IMR-90 (cell line): ENCODE results near the gene MROH2A. TPM values are rescaled to one million over a fixed set of nuclear protein-coding genes. Genes with fewer than 3 reads are reported as not detected.

Experiments used
- ATAC-seq: fragments of 200-7000 bp; cut with Tn5 transposase; 2 replicates; pipeline ENCODE4 v1.9.1; 2020; ENCODE audit warnings: low read depth, mild to moderate bottlenecking, moderate library complexity
- BruUV-seq: library from RNA; stranded (reverse); fragments of 400-500 nt; replicated peaks from 2 replicates; lab custom pipeline; 2021; lab: Mats Ljungman, UMichigan
- CTCF ChIA-PET: fragments of 300-600 bp; formaldehyde crosslinking; extraction: SDS; loops from one replicate; lab custom pipeline; 2021; ENCODE audit warnings: antibody characterized with exemption; lab: Yijun Ruan, JAX
- POLR2A ChIA-PET: fragments of 300-600 bp; sonication (Branson Sonifier 250); formaldehyde crosslinking; loops from one replicate; lab custom pipeline; 2022; ENCODE audit warnings: antibody characterized with exemption; ENCODE audit not compliant: unreplicated experiment; lab: Charles Lee
- DNase-seq: peaks from one replicate; pipeline ENCODE4 v3.0.0; 2013
- H2AFZ ChIP-seq: replicated peaks from 2 replicates; pipeline ENCODE3; 2013; ENCODE audit warnings: low read length, mild to moderate bottlenecking; ENCODE audit not compliant: poor library complexity
- H2AK5ac ChIP-seq: 2 replicates; pipeline ENCODE4 v1.6.1; 2013; ENCODE audit warnings: low read depth, low read length, inconsistent platforms
- H2AK9ac ChIP-seq: replicated peaks from 2 replicates; pipeline ENCODE3; 2013; ENCODE audit warnings: mild to moderate bottlenecking, low read depth, low read length, moderate library complexity; ENCODE audit not compliant: poor library complexity
- H2BK120ac ChIP-seq: 2 replicates; pipeline ENCODE4 v1.6.1; 2013; ENCODE audit warnings: low read depth, low read length, inconsistent platforms
- H2BK15ac ChIP-seq: 3 replicates; pipeline ENCODE4 v1.6.1; 2013; ENCODE audit warnings: low read depth, low read length, inconsistent platforms
- H2BK20ac ChIP-seq: 2 replicates; pipeline ENCODE4 v1.6.1; 2013; ENCODE audit warnings: low read depth, mild to moderate bottlenecking, inconsistent platforms, low read length, moderate library complexity
- H2BK5ac ChIP-seq: 2 replicates; pipeline ENCODE4 v1.6.1; 2013; ENCODE audit warnings: mild to moderate bottlenecking, low read depth, low read length, inconsistent platforms; ENCODE audit not compliant: poor library complexity, severe bottlenecking
- H3K14ac ChIP-seq: replicated peaks from 2 replicates; pipeline ENCODE4 v1.6.1; 2013; ENCODE audit warnings: low read depth, low read length, inconsistent platforms
- H3K18ac ChIP-seq: 2 replicates; pipeline ENCODE4 v1.6.1; 2013; ENCODE audit warnings: low read depth, low read length, control low read depth
- H3K23ac ChIP-seq: 2 replicates; pipeline ENCODE4 v1.6.1; 2013; ENCODE audit warnings: low read depth, low read length, inconsistent platforms
- H3K27ac ChIP-seq: 2 replicates; pipeline ENCODE4 v1.5.1; 2013; ENCODE audit warnings: mild to moderate bottlenecking, control low read depth, low read length; ENCODE audit not compliant: insufficient read depth
- H3K27me3 ChIP-seq: 2 replicates; pipeline ENCODE4 v1.6.1; 2013; ENCODE audit warnings: low read length; ENCODE audit not compliant: control insufficient read depth, insufficient read depth
- H3K36me3 ChIP-seq: 2 replicates; pipeline ENCODE4 v1.6.1; 2013; ENCODE audit warnings: low read length, mixed read lengths; ENCODE audit not compliant: control insufficient read depth, insufficient read depth
- H3K4ac ChIP-seq: 2 replicates; pipeline ENCODE4 v1.6.1; 2013; ENCODE audit warnings: low read depth, low read length, inconsistent platforms
- H3K4me1 ChIP-seq: 2 replicates; pipeline ENCODE4 v1.6.1; 2013; ENCODE audit warnings: low read length, mixed read lengths; ENCODE audit not compliant: control insufficient read depth, insufficient read depth
- H3K4me2 ChIP-seq: 2 replicates; pipeline ENCODE4 v1.6.1; 2013; ENCODE audit warnings: low read depth, mild to moderate bottlenecking, control low read depth, low read length, moderate library complexity
- H3K4me3 ChIP-seq: 2 replicates; pipeline ENCODE4 v1.5.1; 2013; ENCODE audit warnings: low read depth, mild to moderate bottlenecking, control low read depth, low read length, moderate library complexity; ENCODE audit not compliant: insufficient read depth
- H3K56ac ChIP-seq: 2 replicates; pipeline ENCODE4 v1.6.1; 2013; ENCODE audit warnings: low read length, inconsistent platforms; ENCODE audit not compliant: insufficient read depth; ENCODE audit errors: extremely low read depth
- H3K79me1 ChIP-seq, 2 experiments: 2 replicates each; pipeline ENCODE4 v1.6.1; 2013; ENCODE audit warnings: low read length in 2 of 2, inconsistent platforms in 1 of 2, low read depth in 1 of 2
- H3K9ac ChIP-seq: 2 replicates; pipeline ENCODE4 v1.6.1; 2013; ENCODE audit warnings: low read depth, low read length, control low read depth
- H3K9me1 ChIP-seq: 2 replicates; pipeline ENCODE4 v1.6.1; 2013; ENCODE audit warnings: low read length, inconsistent platforms; ENCODE audit not compliant: insufficient read depth
- H3K9me3 ChIP-seq: 2 replicates; pipeline ENCODE4 v1.6.1; 2013; ENCODE audit warnings: low read length; ENCODE audit not compliant: control insufficient read depth, insufficient read depth
- H4K20me1 ChIP-seq: 2 replicates; pipeline ENCODE4 v1.6.1; 2013; ENCODE audit warnings: low read length, inconsistent platforms; ENCODE audit not compliant: insufficient read depth
- H4K5ac ChIP-seq: 2 replicates; pipeline ENCODE4 v1.6.1; 2013; ENCODE audit warnings: mild to moderate bottlenecking, low read depth, low read length, control low read depth
- H4K8ac ChIP-seq, 2 experiments: 2 replicates each; pipeline ENCODE4 v1.6.1; 2013; ENCODE audit warnings: low read depth in 2 of 2, low read length in 2 of 2, control low read depth in 1 of 2, inconsistent platforms in 1 of 2
- H4K91ac ChIP-seq: 2 replicates; pipeline ENCODE4 v1.6.1; 2013; ENCODE audit warnings: low read depth, low read length, inconsistent platforms; ENCODE audit not compliant: insufficient read depth
- BHLHE40 ChIP-seq: fragments of 150-350 bp; IDR thresholded peaks from 2 replicates; pipeline ENCODE4 v1.6.1; 2016; ENCODE audit warnings: mild to moderate bottlenecking, low read depth, low read length
- CEBPB ChIP-seq: IDR thresholded peaks from 2 replicates; pipeline ENCODE4 v1.6.1; 2012; ENCODE audit warnings: low read depth, low read length, improper control_type of control experiment
- CHD1 ChIP-seq: IDR thresholded peaks from 2 replicates; pipeline ENCODE4 v1.6.1; 2012; ENCODE audit warnings: low read depth, low read length, improper control_type of control experiment
- FOS ChIP-seq: fragments of 150-350 bp; IDR thresholded peaks from 2 replicates; pipeline ENCODE4 v1.6.1; 2016; ENCODE audit warnings: low read depth, low read length
- MAFK ChIP-seq: IDR thresholded peaks from 2 replicates; pipeline ENCODE4 v1.6.1; 2012; ENCODE audit warnings: low read depth, low read length, improper control_type of control experiment
- MAZ ChIP-seq: IDR thresholded peaks from 2 replicates; pipeline ENCODE4 v1.6.1; 2012; ENCODE audit warnings: low read depth, mild to moderate bottlenecking, low read length, improper control_type of control experiment, moderate library complexity, borderline replicate concordance
- MXI1 ChIP-seq: IDR thresholded peaks from 2 replicates; pipeline ENCODE4 v1.6.1; 2012; ENCODE audit warnings: low read depth, mild to moderate bottlenecking, low read length, moderate library complexity, borderline replicate concordance
- NFE2L2 ChIP-seq: fragments of 150-350 bp; IDR thresholded peaks from 2 replicates; pipeline ENCODE4 v1.6.1; 2016; ENCODE audit warnings: low read depth, mild to moderate bottlenecking, low read length
- POLR2A ChIP-seq: IDR thresholded peaks from 2 replicates; pipeline ENCODE4 v1.6.1; 2012; ENCODE audit warnings: mild to moderate bottlenecking, low read depth, low read length
- RAD21 ChIP-seq: IDR thresholded peaks from 2 replicates; pipeline ENCODE4 v1.6.1; 2012; ENCODE audit warnings: low read length, improper control_type of control experiment
- RCOR1 ChIP-seq: IDR thresholded peaks from 2 replicates; pipeline ENCODE4 v1.6.1; 2012; ENCODE audit warnings: mild to moderate bottlenecking, low read length, improper control_type of control experiment; ENCODE audit not compliant: insufficient replicate concordance
- RFX5 ChIP-seq: IDR thresholded peaks from 2 replicates; pipeline ENCODE4 v1.8.0; 2012; ENCODE audit warnings: low read depth, mild to moderate bottlenecking, low read length, moderate library complexity
- SMC3 ChIP-seq: fragments of 150-350 bp; IDR thresholded peaks from 2 replicates; pipeline ENCODE4 v1.6.1; 2016; ENCODE audit warnings: low read depth, mild to moderate bottlenecking, antibody characterized with exemption, low read length, moderate library complexity
- WGBS, 2 experiments: methylation state at CpG; one replicate each; pipeline versions ENCODE4 v1.1.5 to v1.1.7; 2013; ENCODE audit warnings: missing lambda C conversion rate in 2 of 2; ENCODE audit not compliant: insufficient read length in 1 of 2; ENCODE audit errors: extremely low coverage in 2 of 2; 5-methylcytosine and 5-hydroxymethylcytosine counted together
- dilution Hi-C: fragments of 300-500 bp; cut with HindIII; formaldehyde crosslinking; loops from one replicate; pipeline ENCODE4 v1.14.3; 2018; ENCODE audit warnings: low sequenced_read_pairs; ENCODE audit not compliant: unreplicated experiment
- in situ Hi-C: fragments of 300-500 bp; cut with MboI; formaldehyde crosslinking; loops from 3 replicates; pipeline ENCODE4 v1.14.3; 2019; ENCODE audit warnings: low sequenced_read_pairs, inconsistent platforms, mixed read lengths
- intact Hi-C: fragments of 100-400 bp; cut with micrococcal nuclease; formaldehyde crosslinking; loops from 2 replicates; pipeline ENCODE4 v1.10.0; 2022
- polyA plus RNA-seq, 3 experiments: library from polyadenylated mRNA; depleted of rRNA; stranded (reverse); fragments of >200 nt; gene quantifications; 2 replicates each; pipeline ENCODE4 v1.2.3, GENCODE V29; 2012; ENCODE audit warnings: low replicate concordance in 1 of 3
- total RNA-seq: library from RNA; depleted of rRNA; stranded (reverse); fragments of >200 nt; gene quantifications from 2 replicates; pipeline ENCODE4 v1.2.3, GENCODE V29; 2012
- TF ChIP-seq, protein P1 (sequence below): fragments of 150-350 bp; IDR thresholded peaks from 2 replicates; pipeline ENCODE4 v1.6.1; 2017; ENCODE audit warnings: mild to moderate bottlenecking, antibody characterized with exemption, low read length, low read depth
- TF ChIP-seq, protein P2 (sequence below): conservative IDR thresholded peaks from 2 replicates; pipeline ENCODE4 v1.5.1; 2012; ENCODE audit warnings: mild to moderate bottlenecking, low read depth, low read length, improper control_type of control experiment

The MROH2A gene
- total and polyA plus RNA-seq, 2 of the 4 experiments (the other 2 are of a cell fraction): not detected

DNA sequence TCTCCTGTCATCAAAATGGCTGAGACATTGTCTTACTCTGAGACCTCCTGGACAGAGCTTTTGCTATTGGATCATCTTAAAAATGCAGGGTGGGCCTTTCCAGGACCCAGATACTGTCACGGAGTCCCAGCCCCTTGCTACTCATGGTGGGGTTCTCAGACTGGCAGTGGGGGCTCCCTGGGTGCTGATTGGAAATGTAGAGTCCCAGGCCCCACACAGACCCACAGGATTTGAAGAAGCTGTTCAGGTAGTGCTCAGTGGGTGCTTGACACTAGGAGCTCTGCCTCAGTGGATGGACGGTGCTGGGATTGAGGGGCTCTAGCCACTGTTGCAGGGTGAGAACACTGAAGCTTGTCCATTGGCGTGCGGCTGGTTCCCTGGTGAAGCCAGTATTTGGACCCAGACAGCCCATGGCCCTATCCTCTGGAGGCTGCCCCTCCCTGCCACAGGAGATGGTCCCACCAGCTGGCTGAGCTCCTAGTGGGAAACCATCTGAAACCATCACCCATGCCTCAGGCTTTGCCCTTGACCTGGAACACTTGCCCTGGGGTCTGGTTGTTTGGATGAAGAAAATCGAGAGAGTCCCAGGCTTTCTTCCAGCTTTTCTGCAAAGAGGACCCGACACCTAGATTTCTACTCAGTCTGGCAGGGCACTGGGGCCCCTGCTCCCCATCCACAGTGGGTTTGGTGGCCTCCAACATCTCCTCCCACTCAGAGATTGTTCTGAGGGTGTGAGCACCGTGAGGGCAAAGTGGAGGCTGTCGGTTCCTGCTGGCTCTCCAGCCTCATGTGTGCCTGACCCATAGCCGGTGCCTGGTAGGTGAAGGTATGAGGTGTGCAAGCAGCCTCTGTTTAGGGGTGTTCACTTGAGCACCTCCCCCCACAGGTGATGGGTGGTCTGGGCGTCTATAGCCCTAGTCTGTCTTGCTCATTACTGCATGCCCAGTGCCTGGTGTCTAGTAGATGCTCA, 30.1 kb downstream of the MROH2A start:
- H3K9ac ChIP-seq: no peak overlapping the region
- intact Hi-C loops: no loop called here
- DNase-seq (no peak), ATAC-seq (no peak)
- CTCF ChIA-PET: no interaction called here
- H3K56ac ChIP-seq: no peak overlapping the region
- H3K9me1 ChIP-seq: no peaks in the 10 kb centered on the region
- no peak overlapping the region for H3K4me2 ChIP-seq
- no peak overlapping the region for H4K8ac ChIP-seq
- in situ Hi-C loops: no loop called here
- no peak overlapping the region for H4K5ac ChIP-seq
- H2AFZ ChIP-seq: no peak overlapping the region
- no peaks in the 10 kb centered on the region for H3K9me3 ChIP-seq
- H4K20me1 ChIP-seq: no peaks in the 10 kb centered on the region
- WGBS, 2 experiments: 73% methylated on average over 2 of the region's 10 CpGs; no CpG with 5 or more reads in 1 of the 2 experiments
- no peak overlapping the region for H3K4me3 ChIP-seq
- no peaks in the 10 kb centered on the region for H3K79me1 ChIP-seq
- no peaks in the 10 kb centered on the region for H3K4me1 ChIP-seq
- no peak overlapping the region for H2BK5ac ChIP-seq
- H2BK120ac ChIP-seq: no peak overlapping the region
- H2BK15ac ChIP-seq: no peak overlapping the region
- no peak overlapping the region for H2AK5ac ChIP-seq
- no peak overlapping the region for H3K23ac ChIP-seq
- H3K18ac ChIP-seq: no peak overlapping the region
- H2AK9ac ChIP-seq: no peak overlapping the region
- H3K27me3 ChIP-seq: peaks cover 39% of the 10 kb centered on the region
- no peak overlapping the region for H3K27ac ChIP-seq
- no peak overlapping the region for H3K14ac ChIP-seq
- POLR2A ChIA-PET: no interaction called here
- no peak overlapping the region for H4K91ac ChIP-seq
- H2BK20ac ChIP-seq: no peak overlapping the region
- dilution Hi-C loops: no loop called here
- no peak overlapping the region for H3K4ac ChIP-seq
- no TSS peak for BruUV-seq
- no peaks in the 10 kb centered on the region for H3K36me3 ChIP-seq
- TF ChIP-seq NFE2L2 (no peak), CHD1 (no peak), MAFK (no peak), RCOR1 (no peak), RFX5 (no peak), SMC3 (no peak), RAD21 (no peak), FOS (no peak), BHLHE40 (no peak), POLR2A (no peak), MAZ (no peak), CEBPB (no peak), MXI1 (no peak)
- TF ChIP-seq, protein P1, sequence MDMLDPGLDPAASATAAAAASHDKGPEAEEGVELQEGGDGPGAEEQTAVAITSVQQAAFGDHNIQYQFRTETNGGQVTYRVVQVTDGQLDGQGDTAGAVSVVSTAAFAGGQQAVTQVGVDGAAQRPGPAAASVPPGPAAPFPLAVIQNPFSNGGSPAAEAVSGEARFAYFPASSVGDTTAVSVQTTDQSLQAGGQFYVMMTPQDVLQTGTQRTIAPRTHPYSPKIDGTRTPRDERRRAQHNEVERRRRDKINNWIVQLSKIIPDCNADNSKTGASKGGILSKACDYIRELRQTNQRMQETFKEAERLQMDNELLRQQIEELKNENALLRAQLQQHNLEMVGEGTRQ: no peak
- TF ChIP-seq, protein P2, sequence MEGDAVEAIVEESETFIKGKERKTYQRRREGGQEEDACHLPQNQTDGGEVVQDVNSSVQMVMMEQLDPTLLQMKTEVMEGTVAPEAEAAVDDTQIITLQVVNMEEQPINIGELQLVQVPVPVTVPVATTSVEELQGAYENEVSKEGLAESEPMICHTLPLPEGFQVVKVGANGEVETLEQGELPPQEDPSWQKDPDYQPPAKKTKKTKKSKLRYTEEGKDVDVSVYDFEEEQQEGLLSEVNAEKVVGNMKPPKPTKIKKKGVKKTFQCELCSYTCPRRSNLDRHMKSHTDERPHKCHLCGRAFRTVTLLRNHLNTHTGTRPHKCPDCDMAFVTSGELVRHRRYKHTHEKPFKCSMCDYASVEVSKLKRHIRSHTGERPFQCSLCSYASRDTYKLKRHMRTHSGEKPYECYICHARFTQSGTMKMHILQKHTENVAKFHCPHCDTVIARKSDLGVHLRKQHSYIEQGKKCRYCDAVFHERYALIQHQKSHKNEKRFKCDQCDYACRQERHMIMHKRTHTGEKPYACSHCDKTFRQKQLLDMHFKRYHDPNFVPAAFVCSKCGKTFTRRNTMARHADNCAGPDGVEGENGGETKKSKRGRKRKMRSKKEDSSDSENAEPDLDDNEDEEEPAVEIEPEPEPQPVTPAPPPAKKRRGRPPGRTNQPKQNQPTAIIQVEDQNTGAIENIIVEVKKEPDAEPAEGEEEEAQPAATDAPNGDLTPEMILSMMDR: no peak
